Coronary artery (tissue), 2 donors: ENCODE measurements around the gene DHPS.

ENCODE experiments used
- DNase-seq: peaks from one replicate; pipeline ENCODE4 v3.0.0-alpha.2; 2017; ENCODE audit warnings: low spot score
- H3K27ac ChIP-seq, 2 donors: fragments of 200-600 bp; sonication (generic); one replicate each; pipeline ENCODE4 v1.5.1; 2016 to 2019
- H3K4me3 ChIP-seq: fragments of 200-600 bp; sonication (generic); 2 replicates; pipeline ENCODE4 v1.5.1; 2016; ENCODE audit warnings: mild to moderate bottlenecking, moderate library complexity
- TF ChIP-seq, protein P1 (sequence below): fragments of 200-600 bp; sonication (generic); IDR thresholded peaks from one replicate; pipeline ENCODE4 v1.5.1; 2019; ENCODE audit warnings: antibody characterized with exemption

The DHPS gene

DNA sequence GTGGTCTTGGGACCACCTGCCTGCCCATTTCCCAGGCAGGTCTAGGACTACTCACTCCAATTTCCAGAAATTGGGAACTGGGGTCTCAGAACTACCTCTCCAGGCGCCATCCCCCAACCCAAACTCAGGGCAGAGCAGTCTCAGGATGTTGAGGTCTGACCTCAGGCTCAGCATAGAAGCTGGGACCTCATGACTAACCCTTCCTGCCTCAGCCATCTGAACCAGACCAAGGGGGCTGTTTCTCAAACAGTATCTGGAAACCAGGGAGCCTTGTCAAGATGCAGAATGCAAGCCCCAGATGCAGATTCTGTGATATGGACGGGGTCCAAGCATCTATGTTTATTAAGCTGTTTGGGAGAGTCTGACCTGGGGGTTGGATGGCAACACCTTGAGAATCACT lies 13.4 kb upstream of the DHPS start:
- no peak overlapping the region for H3K4me3 ChIP-seq
- no peak overlapping the region for H3K27ac ChIP-seq
- TF ChIP-seq, protein P1, sequence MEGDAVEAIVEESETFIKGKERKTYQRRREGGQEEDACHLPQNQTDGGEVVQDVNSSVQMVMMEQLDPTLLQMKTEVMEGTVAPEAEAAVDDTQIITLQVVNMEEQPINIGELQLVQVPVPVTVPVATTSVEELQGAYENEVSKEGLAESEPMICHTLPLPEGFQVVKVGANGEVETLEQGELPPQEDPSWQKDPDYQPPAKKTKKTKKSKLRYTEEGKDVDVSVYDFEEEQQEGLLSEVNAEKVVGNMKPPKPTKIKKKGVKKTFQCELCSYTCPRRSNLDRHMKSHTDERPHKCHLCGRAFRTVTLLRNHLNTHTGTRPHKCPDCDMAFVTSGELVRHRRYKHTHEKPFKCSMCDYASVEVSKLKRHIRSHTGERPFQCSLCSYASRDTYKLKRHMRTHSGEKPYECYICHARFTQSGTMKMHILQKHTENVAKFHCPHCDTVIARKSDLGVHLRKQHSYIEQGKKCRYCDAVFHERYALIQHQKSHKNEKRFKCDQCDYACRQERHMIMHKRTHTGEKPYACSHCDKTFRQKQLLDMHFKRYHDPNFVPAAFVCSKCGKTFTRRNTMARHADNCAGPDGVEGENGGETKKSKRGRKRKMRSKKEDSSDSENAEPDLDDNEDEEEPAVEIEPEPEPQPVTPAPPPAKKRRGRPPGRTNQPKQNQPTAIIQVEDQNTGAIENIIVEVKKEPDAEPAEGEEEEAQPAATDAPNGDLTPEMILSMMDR, result no peak
- no peak for DNase-seq

DNA sequence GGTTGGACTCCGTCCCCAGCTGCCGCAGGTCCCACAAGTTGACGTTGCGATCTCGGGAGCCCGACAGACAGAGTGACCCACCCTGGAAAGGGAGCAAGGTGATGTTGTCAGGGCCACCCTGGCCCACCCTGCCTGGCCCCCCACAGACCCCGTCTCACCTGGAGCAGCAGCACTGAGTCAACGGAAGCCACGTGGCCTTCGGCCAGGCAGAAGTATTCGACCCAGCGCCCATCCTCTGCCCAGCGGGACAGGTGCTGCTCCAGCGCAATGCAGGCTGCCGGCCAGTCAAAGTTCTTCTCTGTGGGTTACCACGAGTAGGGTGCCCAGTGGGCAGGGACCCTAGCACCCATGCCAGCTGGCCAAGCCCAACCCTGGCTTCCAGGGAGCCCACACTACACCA lies 13.0 kb upstream of the DHPS start:
- Histone ChIP-seq H3K4me3 (no peak overlapping the region), H3K27ac (no peak overlapping the region)
- no peak for DNase-seq
- TF ChIP-seq, protein P1, result no peak

DNA sequence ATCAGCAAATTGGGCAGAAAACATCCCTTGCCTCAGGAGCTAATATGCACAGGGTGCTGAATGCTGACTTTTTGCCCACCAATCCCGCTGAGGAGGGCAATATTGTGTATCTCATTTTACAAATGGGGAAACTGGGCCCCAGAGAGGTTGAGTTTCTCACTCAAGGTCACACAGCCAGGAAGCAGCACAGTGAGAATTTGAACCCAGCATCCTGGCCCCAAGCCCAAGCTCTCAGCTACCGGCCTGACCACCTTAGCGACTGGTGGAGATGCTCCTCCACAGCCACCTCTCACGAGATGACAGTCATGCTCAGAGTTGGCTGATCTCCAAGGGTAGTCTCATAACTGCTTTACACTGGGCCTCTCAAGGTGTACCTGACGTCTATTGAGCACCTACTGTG lies 11.3 kb upstream of the DHPS start:
- TF ChIP-seq, protein P1, result no peak
- Histone ChIP-seq H3K4me3 (no peak overlapping the region), H3K27ac (no peak overlapping the region)
- no peak for DNase-seq

DNA sequence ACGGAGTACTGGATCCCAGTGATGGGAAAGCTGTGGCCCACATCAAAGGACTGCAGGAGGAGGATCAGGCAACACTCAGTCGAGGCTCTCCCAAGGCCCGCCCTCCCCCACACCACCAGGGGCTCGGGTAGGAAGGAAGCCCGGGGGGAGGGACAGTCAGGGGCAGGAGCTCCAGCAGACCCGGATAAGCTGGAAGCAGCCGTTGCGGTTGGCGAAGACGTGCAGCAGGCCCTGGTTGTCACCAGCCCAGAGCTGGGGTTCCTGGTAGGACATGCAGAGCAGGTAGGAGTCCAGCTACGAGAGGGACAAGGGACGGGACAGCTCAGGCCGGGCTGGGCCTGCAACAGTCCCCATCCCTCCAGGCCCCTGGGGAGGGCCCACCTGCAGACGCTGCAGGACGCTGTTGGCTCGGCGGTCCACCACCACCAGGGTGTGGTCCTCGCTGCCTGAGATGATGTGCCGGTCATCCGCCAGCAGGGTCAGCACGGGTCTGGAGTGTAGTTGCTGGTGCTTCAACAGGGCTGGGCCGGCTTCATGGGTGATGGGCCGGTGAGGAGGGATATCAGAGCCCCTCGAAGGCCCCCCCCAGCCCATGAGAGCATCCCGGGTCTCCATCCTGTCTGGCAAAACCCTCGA lies 8.0 kb upstream of the DHPS start:
- peak; percentile 68 for DNase-seq
- no peak overlapping the region for H3K4me3 ChIP-seq
- TF ChIP-seq, protein P1, result no peak
- no peak overlapping the region for H3K27ac ChIP-seq

DNA sequence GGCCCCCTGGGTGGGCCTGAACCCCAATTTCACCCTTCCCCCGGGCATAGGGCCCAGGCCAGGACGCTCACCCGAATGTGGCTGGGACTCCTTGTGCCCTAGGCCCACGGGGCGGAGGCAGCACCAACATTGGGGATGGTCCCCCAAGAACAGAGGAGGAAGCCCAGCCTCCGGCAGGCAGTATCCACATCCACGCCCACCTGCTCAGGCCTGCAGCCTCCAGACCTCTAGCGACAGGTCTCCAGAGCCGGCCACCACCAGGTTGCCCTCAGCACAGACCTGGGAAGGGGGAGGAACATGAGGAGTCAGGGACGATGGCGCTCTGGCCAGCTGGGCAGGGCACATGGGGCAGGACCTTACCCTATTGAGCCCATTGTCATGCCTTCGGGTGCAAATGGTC lies 7.3 kb upstream of the DHPS start:
- no peak for DNase-seq
- H3K27ac ChIP-seq, result no peak overlapping the region
- TF ChIP-seq, protein P1, result no peak
- no peak overlapping the region for H3K4me3 ChIP-seq

DNA sequence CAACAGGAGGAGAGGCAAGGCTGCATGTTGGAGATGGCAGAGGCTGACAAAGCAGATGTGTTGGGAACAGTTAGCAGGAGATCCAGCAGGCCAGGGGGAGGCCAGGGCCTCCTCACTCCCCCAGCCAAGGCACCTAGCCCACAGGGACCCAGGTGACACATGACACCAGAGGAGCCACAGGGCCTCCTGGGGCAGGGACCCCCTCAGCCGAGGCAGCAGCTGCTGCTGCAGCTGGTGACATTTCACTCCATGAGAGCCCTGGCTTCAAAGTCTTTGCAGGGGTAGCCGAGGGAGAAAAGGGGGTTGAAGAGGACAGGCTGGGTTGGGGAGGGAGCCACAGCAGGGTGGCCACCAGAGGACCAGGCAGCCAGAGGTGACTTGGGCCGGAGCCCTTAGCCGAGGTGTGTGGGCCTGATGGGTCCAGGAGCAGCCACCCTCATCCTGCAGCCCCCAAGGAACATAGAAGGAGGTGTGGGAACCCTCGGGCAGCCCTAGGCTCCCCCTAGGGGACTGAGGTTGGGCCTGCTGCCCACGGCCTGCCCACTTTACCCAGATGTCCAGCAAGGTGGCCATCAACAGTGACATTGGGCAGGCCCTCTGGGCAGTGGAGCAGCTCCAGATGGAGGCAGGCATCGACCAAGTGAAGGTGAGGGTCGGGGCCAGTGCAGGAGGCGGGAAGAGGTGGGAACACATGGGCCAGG lies 6.0 kb upstream of the DHPS start, which contains the start of gene GNG14:
Gene GNG14 (plus strand): TSS at position 503 of the 701 bp plus-strand sequence. CDS start 51 bp downstream, at position 554.
- no peak within 1 kb of the TSS for H3K27ac ChIP-seq
- H3K4me3 ChIP-seq, result no peak within 1 kb of the TSS
- DNase-seq, result no peak
- TF ChIP-seq, protein P1, result no peak

DNA sequence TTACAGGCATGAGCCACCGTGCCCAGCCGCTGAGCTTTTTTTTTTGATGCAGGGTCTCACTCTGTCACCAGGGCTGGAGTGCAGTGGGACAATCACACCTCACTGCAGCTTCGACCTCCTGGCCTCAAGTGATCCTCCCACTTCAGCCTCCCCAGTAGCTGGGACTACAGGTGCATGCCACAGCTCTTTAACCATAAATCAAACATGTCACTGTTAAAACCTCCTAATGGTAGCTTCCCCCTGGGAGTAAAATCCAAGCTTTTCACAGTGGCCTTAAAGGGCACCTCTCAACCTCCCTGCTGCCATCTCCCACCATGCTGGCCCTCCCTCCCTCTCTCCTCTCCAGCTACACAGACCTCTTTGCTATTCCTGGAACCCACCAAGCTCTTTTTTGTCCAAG lies 4.2 kb upstream of the DHPS start:
- no peak overlapping the region for H3K4me3 ChIP-seq
- no peak for DNase-seq
- no peak overlapping the region for H3K27ac ChIP-seq
- TF ChIP-seq, protein P1, result no peak
